Uterus (tissue), 4 donors: Measurements from ENCODE around the gene AGMO. TPM values are rescaled to one million over a fixed set of nuclear protein-coding genes. Genes with fewer than 3 reads are reported as not detected.

Experiments
- DNase-seq, 2 donors: peaks; one replicate each; pipeline ENCODE4 v3.0.0-alpha.2; 2019 to 2020
- H3K27ac ChIP-seq, 2 donors: fragments of 200-600 bp; sonication (generic); 1 replicate in 1 of 2; 2 replicates in 1 of 2; pipeline ENCODE4 v1.5.1; 2016 to 2018
- H3K27me3 ChIP-seq, 2 donors: fragments of 200-600 bp; sonication (generic); one replicate each; pipeline ENCODE4 v1.5.1; 2018 to 2019; ENCODE audit warnings: control low read depth in 1 of 2
- H3K36me3 ChIP-seq, 2 donors: fragments of 200-600 bp; sonication (generic); one replicate each; pipeline ENCODE4 v1.5.1; 2019; ENCODE audit warnings: control low read depth in 1 of 2
- H3K4me1 ChIP-seq, 2 donors: fragments of 200-600 bp; sonication (generic); one replicate each; pipeline ENCODE4 v1.5.1; 2018 to 2019; ENCODE audit warnings: control low read depth in 1 of 2
- H3K4me3 ChIP-seq, 2 donors: fragments of 200-600 bp; sonication (generic); 1 replicate in 1 of 2; 2 replicates in 1 of 2; pipeline ENCODE4 v1.5.1; 2018 to 2019; ENCODE audit warnings: mild to moderate bottlenecking in 1 of 2
- H3K9me3 ChIP-seq, 2 donors: fragments of 200-600 bp; sonication (generic); one replicate each; pipeline ENCODE4 v1.5.1; 2019; ENCODE audit warnings: control low read depth in 1 of 2
- POLR2A ChIP-seq, 2 donors: fragments of 450-650 bp; IDR thresholded peaks; one replicate each; pipeline ENCODE4 v1.6.1; 2016; ENCODE audit warnings: antibody characterized with exemption in 2 of 2, mild to moderate bottlenecking in 1 of 2, moderate library complexity in 1 of 2
- intact Hi-C: fragments of 100-400 bp; cut with DNase I; formaldehyde crosslinking; loops from one replicate; pipeline ENCODE4 v1.15.1; 2023; ENCODE audit warnings: low total_unique reads
- total RNA-seq, 4 donors: library from RNA; depleted of rRNA in 3 of 4; stranded (reverse); fragments of >200 nt in 3 of 4; gene quantifications; one replicate each; pipeline versions ENCODE4 v1.1.0 to v1.2.4, GENCODE V29; 2014 to 2023
- TF ChIP-seq, protein P1 (sequence below), 4 experiments: fragments of 200-600 bp in 2 of 4; fragments of 450-650 bp in 2 of 4; sonication (generic) in 2 of 4; IDR thresholded peaks; one replicate each; pipeline ENCODE4 v1.5.1; 2016 to 2019; ENCODE audit warnings: antibody characterized with exemption in 4 of 4, mild to moderate bottlenecking in 2 of 4, moderate library complexity in 1 of 4
- donor health status: DM: yes; HTN: yes; CAD: no.

AGMO gene
- total RNA-seq, 4 donors from 2014 or later: 0.24 to 1.5 TPM; not detected in 2

DNA sequence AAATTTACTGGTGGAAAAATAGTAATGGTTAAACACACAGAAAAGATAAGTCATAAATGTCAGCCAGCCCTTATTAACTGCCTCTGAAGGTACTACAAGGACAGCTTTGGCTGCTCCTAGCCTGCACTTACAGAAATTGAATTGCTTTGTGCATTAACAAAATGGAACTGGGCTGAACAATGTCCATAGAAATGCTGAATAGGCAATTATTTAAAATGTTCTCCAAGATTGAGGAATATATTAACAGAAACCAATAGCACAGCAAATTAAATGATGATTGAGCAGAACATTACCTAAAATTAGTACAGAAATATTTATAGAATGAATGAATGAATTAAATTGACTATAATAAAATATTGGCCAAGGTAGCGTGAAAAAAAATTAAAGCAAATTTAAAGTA, 42.4 kb upstream of the AGMO start:
- H3K4me1 ChIP-seq: no peaks in the 10 kb centered on the region
- intact Hi-C loops: no loop called here
- DNase-seq: no peak

DNA sequence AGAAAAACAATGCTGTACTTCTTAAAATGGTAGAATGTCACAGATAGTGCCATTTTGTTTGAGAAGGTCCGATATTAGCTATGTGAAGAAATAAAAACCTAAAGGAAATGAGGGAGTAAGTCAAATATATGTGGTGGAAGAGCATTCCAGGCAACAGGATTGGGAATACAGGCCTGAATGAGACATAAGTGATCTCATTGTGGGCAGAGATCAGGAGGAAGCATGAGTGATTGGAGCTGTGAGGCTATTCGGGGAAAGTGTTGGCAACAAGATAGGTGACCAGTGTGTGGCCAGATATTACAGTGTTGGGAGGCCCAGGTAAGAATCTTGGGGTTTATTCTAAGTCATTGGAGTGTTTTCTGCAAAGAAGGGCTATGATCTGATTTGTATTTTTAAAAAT, 41.3 kb upstream of the AGMO start:
- no peak for TF ChIP-seq POLR2A (IDR thresholded peaks at IDR 0.05)
- TF ChIP-seq, protein P1, sequence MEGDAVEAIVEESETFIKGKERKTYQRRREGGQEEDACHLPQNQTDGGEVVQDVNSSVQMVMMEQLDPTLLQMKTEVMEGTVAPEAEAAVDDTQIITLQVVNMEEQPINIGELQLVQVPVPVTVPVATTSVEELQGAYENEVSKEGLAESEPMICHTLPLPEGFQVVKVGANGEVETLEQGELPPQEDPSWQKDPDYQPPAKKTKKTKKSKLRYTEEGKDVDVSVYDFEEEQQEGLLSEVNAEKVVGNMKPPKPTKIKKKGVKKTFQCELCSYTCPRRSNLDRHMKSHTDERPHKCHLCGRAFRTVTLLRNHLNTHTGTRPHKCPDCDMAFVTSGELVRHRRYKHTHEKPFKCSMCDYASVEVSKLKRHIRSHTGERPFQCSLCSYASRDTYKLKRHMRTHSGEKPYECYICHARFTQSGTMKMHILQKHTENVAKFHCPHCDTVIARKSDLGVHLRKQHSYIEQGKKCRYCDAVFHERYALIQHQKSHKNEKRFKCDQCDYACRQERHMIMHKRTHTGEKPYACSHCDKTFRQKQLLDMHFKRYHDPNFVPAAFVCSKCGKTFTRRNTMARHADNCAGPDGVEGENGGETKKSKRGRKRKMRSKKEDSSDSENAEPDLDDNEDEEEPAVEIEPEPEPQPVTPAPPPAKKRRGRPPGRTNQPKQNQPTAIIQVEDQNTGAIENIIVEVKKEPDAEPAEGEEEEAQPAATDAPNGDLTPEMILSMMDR (IDR thresholded peaks at IDR 0.05): no peak
- intact Hi-C loops: no loop called here
- Histone ChIP-seq H3K4me1 (no peaks in the 10 kb centered on the region), H3K36me3 (no peaks in the 10 kb centered on the region), H3K9me3 (no peaks in the 10 kb centered on the region), H3K4me3 (no peak overlapping the region), H3K27ac (no peak overlapping the region), H3K27me3 (no peaks in the 10 kb centered on the region)
- no peak for DNase-seq

More for the DNA sequence above, 42.4 kb upstream of the AGMO start:
- H3K9me3 ChIP-seq: no peaks in the 10 kb centered on the region
- H3K27ac ChIP-seq: no peak overlapping the region
- H3K36me3 ChIP-seq: no peaks in the 10 kb centered on the region
- no peak overlapping the region for H3K4me3 ChIP-seq
- H3K27me3 ChIP-seq: no peaks in the 10 kb centered on the region
- TF ChIP-seq, protein P1 (IDR thresholded peaks at IDR 0.05): no peak
- no peak for TF ChIP-seq POLR2A (IDR thresholded peaks at IDR 0.05)

DNA sequence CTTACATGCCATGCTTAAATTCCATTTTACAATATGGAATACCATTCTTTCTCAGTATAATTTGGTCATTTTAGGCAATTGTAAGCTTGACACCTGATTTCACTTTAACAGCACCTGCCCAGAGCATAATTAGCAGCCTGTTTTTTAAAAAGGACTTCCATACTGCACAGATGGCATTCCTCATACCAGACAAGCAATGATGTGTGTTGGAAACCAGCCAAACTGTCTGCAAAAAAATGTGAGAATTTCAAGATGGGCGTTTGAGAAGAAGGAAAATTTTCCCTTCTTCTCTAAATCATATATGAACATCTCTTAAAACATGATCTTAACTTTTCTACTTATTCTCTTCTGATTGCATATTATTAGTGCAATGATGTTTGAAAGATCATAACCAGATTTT, 40.4 kb upstream of the AGMO start:
- Histone ChIP-seq H3K36me3 (no peaks in the 10 kb centered on the region), H3K9me3 (no peaks in the 10 kb centered on the region), H3K27ac (no peak overlapping the region), H3K27me3 (no peaks in the 10 kb centered on the region), H3K4me3 (no peak overlapping the region), H3K4me1 (no peaks in the 10 kb centered on the region)
- no peak for TF ChIP-seq POLR2A (IDR thresholded peaks at IDR 0.05)
- TF ChIP-seq, protein P1 (IDR thresholded peaks at IDR 0.05): no peak
- intact Hi-C loops: no loop called here
- DNase-seq: no peak

DNA sequence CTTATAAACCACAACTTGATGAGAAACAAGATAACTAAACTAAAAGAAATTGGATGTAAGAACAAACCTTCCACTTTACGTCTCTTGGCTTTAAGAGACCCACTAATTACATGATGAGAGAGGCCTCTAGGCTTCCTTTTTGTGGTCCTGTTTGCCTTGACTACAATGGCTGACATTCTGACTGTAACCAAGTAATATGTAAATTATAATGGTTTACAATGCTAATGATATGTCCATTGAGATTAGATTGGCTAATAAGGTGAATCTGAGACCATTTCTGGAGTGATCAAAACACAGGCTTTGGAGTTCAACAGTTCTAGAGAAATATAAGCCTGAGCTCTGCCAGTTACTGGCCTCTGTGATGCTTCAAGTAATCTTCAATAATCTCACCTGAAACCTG, 39.4 kb upstream of the AGMO start:
- no peak for TF ChIP-seq POLR2A (IDR thresholded peaks at IDR 0.05)
- TF ChIP-seq, protein P1 (IDR thresholded peaks at IDR 0.05): no peak
- no peaks in the 10 kb centered on the region for H3K36me3 ChIP-seq
- DNase-seq: no peak
- no peaks in the 10 kb centered on the region for H3K4me1 ChIP-seq
- no peaks in the 10 kb centered on the region for H3K9me3 ChIP-seq
- H3K4me3 ChIP-seq: no peak overlapping the region
- no peaks in the 10 kb centered on the region for H3K27me3 ChIP-seq
- no peak overlapping the region for H3K27ac ChIP-seq
- intact Hi-C loops: no loop called here

DNA sequence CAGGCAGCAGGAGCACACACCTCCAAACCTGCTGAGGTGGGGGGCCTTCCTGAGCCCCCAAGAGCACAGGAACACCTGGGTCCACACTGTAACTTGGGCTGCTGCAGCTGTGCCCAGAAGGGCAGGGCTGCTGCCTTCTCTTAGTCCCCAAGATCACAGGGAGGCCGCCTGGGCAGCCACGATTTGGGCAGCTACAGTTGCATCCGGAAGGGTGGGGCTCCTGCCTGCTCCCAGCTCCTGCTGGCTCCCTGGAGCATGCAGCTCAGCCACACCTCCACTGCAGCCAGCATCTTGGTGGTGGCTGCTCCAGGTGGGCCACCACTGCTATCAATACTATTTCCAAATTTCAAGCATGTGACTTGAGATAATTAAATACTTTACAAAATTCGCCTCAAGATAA, 38.5 kb upstream of the AGMO start:
- H3K27ac ChIP-seq: no peak overlapping the region

More for the DNA sequence above, 38.5 kb upstream of the AGMO start:
- TF ChIP-seq POLR2A (IDR thresholded peaks at IDR 0.05): no peak
- TF ChIP-seq, protein P1 (IDR thresholded peaks at IDR 0.05): no peak
- Histone ChIP-seq H3K4me1 (no peaks in the 10 kb centered on the region), H3K4me3 (no peak overlapping the region), H3K9me3 (no peaks in the 10 kb centered on the region), H3K36me3 (no peaks in the 10 kb centered on the region), H3K27me3 (no peaks in the 10 kb centered on the region)
- no peak for DNase-seq
- intact Hi-C loops: no loop called here
